GM21367 (cell line): ENCODE data around the gene ZNF175.

ENCODE experiments used
- ATAC-seq: cut with Tn5 transposase; IDR thresholded peaks from one replicate; pipeline ENCODE4 v1.9.1; 2021; ENCODE audit not compliant: unreplicated experiment

ZNF175 gene

DNA sequence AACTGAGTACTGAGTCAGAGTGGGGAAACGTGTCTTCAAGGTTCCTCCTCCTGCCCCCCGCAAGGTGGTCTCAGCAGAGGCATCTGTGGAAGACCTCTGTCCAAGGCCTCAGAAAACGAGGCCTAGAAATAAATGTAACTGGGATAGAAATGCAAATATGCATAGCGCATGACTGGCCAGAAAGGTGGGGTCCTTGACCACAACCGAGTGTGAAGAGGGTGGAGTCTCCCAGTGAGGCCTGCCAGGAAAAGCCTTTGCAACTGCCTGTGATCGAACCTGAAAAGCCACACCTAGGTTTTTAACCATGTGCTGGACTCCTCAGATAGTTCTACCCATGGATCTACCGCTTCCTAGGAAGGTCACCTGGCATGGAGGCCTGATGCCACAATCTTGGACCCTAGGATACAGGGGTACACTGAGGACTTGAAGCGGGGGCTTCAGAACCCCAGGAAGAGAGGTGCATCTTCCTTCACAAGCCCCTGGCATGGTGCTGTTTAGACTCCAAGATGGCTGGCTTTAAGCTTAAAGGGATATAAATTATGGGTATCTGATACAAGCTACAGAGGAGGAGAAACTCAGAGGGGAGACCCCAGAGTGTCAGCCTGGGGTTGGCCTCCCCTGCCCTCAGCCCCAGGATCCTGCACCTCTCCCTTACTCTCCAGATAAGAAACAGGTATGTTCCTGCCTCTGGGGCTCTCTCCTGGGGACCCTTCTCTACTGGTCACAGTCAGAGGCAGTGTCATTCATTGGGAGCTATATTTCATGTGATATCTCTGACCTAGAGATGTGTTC, 21.4 kb upstream of the ZNF175 start:
- ATAC-seq, result no peak

DNA sequence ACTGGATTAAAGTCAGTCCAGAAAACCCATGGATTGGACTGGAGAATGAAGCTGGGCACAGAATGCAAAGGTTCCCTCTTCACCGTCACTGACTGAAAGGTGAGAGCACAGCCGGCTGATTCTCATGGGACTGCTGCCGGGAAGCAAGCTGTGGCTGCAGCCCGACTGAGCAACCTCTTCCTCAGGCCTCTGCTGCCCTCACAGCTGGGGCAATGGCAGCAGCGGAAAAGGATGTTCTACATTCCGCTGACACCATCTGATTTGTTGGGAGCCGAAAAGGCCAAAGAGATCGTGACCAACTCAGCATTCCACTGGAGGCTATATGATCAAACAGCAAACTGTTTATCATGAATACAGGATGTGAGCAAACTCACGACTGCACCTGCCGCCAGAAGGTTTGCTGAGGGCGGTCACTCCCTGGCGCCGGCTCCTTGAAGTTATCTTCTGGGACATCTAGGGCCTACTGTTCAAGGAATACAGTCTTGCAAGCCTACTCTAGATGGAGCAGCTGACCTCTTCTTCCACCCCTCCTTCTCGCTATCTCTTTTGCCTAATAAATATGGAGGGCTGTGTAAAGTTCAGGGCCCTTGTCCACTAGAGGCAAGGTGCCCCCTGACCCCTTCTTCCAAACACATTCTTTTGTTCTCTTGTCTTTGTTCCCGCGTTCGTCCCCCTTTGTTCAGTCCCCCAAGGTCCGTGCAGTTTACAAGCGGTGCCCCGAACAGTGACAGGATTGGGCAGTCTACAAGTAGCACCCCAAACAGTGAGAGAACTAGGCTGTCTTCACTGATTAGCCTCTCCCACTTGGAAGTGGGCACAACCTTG, 20.0 kb upstream of the ZNF175 start:
- ATAC-seq, result no peak

DNA sequence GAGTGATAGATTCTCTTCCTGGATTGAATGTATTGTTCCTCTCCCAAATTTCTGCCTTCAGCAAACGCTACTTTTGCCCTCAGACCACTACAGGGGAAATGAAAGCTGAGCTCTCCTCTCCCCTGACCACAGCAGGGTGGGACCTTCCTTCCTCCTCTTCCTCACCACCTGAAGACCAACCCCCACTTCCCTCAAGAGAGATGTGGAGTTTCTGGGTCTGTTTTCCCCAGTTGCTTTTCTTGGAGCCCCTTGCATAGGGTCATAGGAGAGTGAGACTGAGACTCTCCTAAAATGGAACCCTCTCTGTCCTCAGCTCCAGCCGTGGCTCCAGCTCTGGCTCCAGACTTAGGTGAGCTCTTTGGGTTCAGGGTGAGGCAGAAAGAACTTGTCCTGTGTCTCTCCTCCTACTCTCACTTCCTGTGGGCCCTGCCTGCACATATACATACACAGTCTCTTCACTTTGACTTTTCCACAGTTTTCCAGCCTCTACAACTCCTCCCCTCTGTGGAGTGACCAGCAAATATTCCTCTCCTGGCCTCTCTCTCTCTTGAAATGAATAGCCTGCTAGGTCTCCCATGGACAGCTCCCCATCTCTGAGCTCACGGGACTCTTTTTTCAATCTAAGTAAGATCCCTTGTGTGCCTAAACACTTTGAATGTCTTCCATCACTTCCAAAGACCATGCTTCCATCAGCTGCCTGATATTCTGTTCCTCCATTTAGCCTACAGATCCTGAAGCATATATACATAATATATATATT, 19.2 kb upstream of the ZNF175 start:
- ATAC-seq, result no peak

DNA sequence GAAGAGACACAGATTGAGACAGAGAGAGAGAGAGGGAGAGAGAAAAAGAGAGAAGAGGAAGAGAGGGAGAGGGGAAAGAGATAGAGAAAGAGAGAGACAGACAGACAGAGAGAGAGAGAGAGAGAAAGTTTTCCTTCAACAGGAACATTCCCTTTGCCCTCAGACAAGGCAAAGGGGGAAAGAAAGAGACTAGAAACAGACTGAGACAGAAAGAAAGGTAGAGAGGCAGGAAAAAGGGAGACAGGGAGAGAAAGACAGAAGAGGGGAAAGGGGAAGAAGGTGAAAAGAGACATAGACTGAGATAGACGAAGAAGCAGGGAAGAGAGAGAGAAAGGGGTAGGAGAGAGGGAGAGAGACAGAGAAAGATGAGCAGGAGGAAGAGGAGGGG, 18.5 kb upstream of the ZNF175 start:
- ATAC-seq, result no peak

DNA sequence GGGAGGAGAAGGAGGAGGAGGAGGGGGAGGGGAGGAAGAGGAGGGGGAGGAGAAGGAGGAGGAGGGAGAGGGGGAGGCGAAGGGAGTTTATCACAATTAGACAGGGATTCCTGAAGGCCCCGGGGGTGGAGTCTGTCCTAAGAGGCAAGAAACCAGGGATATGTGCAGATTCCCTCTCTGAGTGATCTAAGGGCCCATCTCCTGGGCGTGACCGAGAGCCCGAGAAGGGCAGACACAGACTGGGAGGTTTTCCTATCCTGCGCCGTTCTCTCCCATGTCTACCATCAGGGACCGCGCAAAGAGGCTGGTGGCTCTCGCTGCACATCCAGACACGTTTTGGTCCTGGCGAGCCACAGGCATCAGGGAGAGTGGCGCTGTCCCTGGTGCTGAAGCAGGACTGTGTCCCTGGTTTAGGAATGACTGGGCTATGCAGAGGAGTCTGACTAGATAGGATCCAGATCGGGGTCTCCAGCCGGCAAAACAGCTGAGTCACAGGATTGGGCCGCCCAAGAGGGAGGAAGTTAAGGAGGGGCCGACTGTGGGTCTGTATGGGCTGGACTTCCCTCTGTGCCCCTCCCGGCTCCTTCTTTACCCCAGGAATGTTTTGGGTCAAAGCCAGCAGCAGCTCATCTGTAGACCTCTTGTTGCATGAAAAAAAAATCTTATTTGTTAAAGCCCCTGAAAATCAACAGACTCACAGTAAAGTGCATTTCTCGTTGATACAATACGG, 17.9 kb upstream of the ZNF175 start:
- ATAC-seq, result no peak

DNA sequence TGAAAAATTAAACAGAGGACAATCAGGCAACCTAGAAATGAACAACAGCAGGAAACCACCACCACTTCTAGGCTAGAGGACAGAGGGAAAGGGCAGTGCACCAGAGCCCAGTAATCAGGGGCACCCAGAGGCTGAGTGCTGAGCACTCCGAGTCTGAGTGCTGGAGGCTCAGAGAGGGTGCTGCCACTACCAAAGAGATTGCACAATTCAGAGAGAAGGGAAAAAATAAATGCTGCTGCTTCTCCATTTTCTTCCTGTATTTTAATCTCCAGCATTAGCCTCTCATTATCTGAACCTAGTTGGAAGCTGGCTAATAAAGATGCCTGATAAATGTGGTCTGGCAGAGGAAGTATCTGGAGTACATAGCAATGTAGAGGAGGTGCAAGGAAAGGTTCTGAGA, 11.8 kb upstream of the ZNF175 start:
- no peak for ATAC-seq

DNA sequence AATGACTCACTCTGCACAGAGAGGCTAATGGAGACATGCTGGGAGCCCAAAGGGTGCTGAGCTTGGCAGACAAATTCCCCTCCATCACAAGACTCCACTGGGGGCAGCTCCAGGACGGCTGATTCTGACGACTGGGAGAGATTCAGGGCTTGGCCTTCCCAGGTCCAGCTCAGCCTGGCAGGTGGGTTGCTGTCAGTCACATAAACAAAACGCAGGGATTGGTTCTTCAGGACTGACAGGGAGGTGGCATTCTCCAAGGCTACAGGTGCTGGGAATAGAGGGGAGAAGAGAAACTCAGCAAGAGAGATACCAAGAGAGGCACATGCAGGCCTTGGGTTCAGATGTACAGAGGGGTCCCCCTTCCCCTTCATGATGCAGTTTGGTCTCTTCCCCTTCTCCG, 10.7 kb upstream of the ZNF175 start:
- no peak for ATAC-seq

DNA sequence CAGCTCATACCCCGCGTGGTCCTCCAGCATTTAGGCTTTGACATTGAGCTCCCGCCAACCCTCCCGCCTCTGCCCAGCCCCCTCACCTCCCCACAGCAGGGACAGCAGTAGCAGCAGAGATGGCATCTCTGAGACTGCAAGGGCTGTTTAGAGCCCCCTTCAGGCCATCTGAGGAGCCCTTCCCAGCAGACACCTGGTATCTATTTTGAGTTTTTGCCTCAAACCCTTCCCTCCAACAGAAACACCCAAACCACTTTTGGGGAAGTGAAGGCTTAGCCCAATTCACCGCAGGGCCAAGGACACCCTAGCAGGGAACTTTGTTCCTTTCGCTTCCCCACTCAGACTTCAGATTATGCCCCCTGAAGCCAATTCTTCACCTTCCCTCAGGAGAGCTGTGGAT, 6.3 kb upstream of the ZNF175 start:
- ATAC-seq, result no peak

DNA sequence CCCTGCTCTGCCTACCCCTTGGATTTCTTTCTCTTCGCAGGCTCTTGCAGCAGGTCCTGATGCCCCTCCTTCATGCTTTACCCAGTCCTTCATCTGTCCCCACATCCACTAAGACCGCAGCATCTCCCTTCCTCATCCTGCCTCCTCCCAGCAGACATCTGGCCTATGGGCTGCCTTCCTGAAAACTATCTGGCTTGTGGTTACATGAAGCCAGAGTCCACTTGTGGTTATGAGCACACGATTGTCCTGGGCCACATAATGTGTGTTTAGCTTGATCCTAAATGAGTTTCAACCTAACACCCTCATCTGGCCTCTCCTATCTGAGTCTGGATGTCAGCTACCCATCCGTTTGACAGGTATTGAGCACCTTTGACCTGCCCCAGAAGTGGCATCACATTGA, 5.5 kb upstream of the ZNF175 start:
- ATAC-seq, result no peak

DNA sequence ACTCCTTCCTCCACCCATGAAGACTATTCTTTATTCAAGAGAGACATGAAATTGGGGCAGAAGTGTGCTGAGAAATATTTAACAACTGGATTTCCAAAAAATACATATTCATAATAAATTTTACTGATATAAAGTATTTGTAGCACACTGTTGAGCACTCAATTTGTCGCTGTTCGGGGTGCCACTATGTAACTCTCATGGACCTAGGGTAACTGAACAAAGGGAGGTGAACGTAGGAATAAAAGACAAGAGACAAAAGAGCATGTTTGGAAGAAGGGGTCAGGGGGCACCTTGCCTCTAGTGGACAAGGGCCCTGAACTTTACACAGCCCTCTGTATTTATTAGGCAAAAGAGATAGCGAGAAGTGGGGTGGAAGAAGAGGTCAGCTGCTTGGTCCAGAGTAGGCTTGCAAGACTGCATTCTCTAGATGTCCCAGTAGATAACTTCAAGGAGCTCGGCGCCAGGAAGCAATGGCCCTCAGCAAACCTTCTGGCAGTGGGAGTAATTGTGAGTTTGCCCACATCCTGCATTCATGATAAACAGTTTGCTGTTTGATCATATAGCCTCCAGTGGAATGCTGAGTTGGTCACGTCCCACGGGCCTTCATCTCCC, 4.5 kb upstream of the ZNF175 start:
- ATAC-seq, result no peak

DNA sequence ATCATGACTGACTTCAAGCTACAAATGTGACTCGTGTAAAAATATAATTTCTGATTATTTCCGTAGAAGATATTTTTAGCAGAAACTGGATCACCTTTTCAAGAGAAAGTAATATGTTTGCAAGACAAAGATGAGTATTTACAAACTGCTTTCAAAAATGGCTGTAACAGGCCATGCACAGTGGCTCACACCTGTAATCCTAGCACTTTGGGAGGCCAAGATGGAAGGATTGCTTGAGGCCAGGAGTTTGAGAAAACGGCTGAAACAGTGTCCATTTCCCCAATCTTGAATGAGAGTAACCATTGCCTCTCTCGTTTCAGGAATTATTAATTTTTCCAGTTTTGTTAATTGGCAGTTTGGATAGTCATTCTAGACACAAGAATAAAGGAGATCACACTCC, 3.5 kb upstream of the ZNF175 start:
- ATAC-seq, result no peak

DNA sequence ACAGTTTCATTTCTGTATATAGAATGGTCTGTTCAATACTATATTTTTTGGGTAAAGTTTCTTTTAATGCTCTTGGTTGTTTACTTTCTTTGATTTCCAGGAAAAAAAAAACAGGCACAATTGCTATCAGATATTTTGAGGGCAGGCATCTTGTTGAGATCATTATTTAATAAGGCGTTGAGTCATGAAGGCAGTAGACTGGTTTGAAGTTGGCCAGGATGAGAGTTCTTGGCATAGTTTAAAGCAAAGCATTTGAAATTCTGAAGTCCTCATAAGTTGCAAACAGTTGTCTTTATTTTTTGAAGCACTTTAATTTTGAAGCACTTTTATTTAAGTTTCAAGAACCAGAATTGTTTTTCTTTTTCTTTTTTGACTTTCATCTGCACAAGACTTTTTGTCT, 2.6 kb upstream of the ZNF175 start:
- no peak for ATAC-seq

DNA sequence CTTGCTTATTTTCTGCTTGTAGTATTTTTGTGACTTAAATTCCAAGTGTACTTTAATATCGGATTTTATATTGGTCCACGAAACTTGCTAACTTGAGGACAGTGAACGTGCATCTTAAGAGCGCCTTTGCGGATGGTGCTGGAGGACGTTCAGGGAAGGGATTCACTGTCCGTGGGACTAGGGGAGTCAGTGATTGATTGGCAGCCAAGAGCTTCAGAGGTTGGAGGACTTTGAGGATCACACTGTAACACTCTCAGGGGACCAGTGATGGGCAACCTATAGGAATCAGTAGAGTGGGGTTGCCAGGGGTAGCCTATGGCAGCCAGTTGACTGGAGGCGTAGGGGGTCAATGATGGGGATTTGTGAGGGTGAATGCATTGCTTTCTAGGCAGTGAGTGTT, 516 bp downstream of the ZNF175 start:
- no peak for ATAC-seq

DNA sequence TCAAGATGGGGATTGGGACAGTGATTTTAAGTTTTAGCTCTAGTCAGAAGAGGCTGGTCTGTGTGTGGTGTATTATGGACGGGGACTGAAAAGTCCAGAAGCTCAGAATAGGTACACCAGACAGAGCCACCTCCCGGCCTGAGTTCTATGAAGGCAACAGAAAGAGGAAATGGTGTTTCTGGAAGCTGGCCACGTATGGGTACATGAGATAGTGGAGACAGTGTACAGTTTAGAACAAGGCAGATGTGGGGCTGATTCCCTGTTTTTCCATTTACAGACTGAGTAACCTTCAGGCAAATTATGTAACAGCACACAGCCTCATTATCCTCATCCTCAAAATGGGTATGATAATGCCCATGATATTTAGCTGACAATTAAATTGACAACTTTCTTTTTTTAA, 1.3 kb downstream of the ZNF175 start:
- ATAC-seq, result no peak

DNA sequence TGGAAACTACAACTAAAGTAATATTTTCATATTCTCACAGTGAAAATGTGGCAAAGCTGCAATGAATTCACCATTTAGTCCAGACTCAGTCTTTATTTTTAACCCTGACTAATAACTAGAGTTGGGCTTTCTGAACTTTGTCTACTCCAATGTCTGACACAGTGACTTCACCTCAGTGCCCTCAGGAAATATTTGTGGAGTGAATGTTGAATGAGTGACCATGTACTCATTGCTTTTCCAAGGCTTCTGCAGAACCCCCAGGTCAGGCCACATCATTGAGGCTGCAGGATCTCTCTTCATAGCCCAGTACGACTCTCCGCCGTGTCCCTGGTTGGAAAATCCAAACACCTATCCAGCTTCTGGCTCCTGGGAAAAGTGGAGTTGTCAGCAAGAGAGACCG, 1.8 kb downstream of the ZNF175 start:
- ATAC-seq, result no peak

DNA sequence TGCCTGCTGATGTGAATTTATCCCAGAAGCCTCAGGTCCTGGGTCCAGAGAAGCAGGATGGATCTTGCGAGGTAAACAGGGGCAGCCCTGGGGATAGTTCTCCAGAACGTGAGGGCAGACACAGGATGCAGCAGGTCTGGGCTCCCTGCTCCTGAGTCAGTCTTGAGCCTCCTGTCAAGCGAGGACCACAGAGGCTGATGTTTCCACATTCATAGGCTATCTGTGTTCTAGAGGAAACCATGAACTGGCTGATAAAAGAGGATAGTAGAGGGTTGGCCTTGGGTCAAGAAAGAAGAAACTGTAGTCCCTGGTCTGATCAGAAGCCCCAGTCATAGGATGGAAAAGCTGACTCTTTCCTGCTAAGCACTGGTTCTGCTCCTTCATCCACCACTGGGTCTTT, 2.2 kb downstream of the ZNF175 start:
- no peak for ATAC-seq

DNA sequence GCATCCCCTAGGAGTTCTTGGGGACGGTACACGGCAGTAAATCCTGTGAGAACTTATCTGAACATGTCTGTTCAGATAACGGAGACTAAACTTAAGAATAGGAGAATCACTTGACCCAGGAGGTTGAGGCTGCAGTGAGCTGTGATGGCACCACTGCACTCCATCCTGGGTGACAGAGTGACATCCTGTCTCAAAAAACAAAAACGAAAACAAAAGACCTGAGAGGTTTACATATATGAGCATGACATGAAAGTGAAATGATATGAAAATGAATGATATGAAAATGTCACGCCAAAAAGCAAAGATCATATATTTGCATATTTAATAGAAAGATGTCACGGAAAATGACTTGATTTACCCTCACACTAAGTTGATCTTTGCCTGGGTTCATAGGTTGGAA, 5.8 kb downstream of the ZNF175 start:
- ATAC-seq, result no peak

DNA sequence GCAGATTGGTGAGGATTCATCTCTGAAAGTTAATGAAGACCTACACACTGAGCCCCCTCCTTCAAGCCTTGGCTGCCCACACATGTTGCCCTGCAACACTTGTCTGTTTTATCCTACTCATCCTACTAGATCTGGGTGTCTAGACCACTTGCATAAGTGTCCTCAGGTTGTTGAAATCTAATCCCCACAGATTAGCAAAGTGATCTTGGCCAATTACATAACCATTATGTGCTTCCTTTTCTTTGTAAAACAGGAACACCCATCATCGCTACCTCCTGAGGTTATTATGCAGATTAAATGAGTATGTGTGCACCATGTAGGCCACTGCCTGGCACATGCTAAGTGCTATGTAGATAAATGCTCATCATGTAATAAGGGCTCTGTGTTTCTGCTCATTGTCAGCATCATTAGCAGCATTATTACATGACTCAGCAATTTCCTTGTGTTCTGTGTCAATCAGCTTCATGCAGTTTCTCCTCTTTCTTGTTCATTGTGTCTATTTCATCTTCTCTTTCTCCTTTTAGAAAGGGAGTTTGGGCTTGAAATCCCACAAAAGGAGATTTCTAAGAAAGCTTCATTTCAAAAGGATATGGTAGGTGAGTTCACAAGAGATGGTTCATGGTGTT, 15.1 kb downstream of the ZNF175 start:
- no peak for ATAC-seq

DNA sequence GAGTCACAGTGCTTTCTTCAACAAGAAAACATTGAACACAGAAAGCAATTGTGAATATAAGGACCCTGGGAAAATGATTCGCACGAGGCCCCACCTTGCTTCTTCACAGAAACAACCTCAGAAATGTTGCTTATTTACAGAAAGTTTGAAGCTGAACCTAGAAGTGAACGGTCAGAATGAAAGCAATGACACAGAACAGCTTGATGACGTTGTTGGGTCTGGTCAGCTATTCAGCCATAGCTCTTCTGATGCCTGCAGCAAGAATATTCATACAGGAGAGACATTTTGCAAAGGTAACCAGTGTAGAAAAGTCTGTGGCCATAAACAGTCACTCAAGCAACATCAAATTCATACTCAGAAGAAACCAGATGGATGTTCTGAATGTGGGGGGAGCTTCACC, 15.7 kb downstream of the ZNF175 start:
- ATAC-seq, result no peak
